ENCODE measurements around the gene CFLAR. TPM values are rescaled to one million over a fixed set of nuclear protein-coding genes. Genes with fewer than 3 reads are reported as not detected.

The CFLAR gene
- polyA plus RNA-seq, 1 experiment: 28.8 TPM

- no peaks in the 10 kb centered on the region for H3K36me3 ChIP-seq (ENCODE audit: control insufficient read depth, insufficient read depth, low read length)
- CTCF ChIA-PET: interaction anchor here (1.0 kb wide), 1 partner anchor 46 kb away, joined by 7 read pairs; no protein-coding TSS in a partner anchor
These were observed 69.9 kb downstream of the CFLAR start for GRCh38 chr2:201185863-201186262.

DNA sequence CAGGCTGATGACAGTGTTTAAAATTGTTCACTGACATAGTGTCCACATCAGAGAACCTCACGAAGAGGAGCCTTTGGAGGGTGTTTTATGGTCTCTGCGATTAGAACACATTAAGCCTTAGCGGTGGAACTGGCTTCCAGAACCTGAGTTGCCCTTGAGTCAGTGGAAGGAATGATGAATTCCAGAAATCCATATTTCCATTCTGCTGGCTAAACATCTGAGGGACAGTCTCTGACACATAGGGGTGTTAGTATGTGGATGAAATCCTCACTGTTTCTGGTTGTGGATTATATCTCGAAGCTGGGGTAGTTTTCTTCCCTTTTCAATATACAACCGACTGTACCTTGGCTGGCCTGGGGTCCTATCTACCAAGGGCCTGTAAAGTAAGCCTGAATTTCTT, 71.0 kb downstream of the CFLAR start:
- no peak overlapping the region for H3K4me3 ChIP-seq (ENCODE audit: low read depth, low read length)
- no peak for DNase-seq (ENCODE audit: low read depth)
- POLR2A ChIA-PET: no interaction called here
- CTCF ChIA-PET: interaction anchor here (0.9 kb wide), 1 partner anchor 9 kb away, joined by 3 read pairs; no protein-coding TSS in a partner anchor
- H3K27me3 ChIP-seq (ENCODE audit: control insufficient read depth, insufficient read depth, low read length): no peaks in the 10 kb centered on the region
- no peaks in the 10 kb centered on the region for H3K36me3 ChIP-seq (ENCODE audit: control insufficient read depth, insufficient read depth, low read length)
- TF ChIP-seq CTCF (IDR thresholded peaks at IDR 0.05; ENCODE audit: insufficient read depth, low read depth, low read length): no peak

More at GRCh38 chr2:201185863-201186262, 69.9 kb downstream of the CFLAR start:
- TF ChIP-seq CTCF (IDR thresholded peaks at IDR 0.05; ENCODE audit: insufficient read depth, low read depth, low read length): no peak
- POLR2A ChIA-PET: no interaction called here
- no peak overlapping the region for H3K4me3 ChIP-seq (ENCODE audit: low read depth, low read length)
- no peak for DNase-seq (ENCODE audit: low read depth)
- no peaks in the 10 kb centered on the region for H3K27me3 ChIP-seq (ENCODE audit: control insufficient read depth, insufficient read depth, low read length)

GRCh38 chr2:201188449-201188848, 72.5 kb downstream of the CFLAR start:
- Histone ChIP-seq H3K4me3 (ENCODE audit: low read depth, low read length) (no peak overlapping the region), H3K27me3 (ENCODE audit: control insufficient read depth, insufficient read depth, low read length) (no peaks in the 10 kb centered on the region), H3K36me3 (ENCODE audit: control insufficient read depth, insufficient read depth, low read length) (no peaks in the 10 kb centered on the region)
- ChIA-PET CTCF (no interaction called here), POLR2A (interaction anchor here (0.6 kb wide), 1 partner anchor 44 kb away, joined by 3 read pairs; no protein-coding TSS in a partner anchor)
- no peak for DNase-seq (ENCODE audit: low read depth)
- TF ChIP-seq CTCF (IDR thresholded peaks at IDR 0.05; ENCODE audit: insufficient read depth, low read depth, low read length): no peak

- no peak for DNase-seq (ENCODE audit: low read depth)
- no peak for TF ChIP-seq CTCF (IDR thresholded peaks at IDR 0.05; ENCODE audit: insufficient read depth, low read depth, low read length)
- no peak overlapping the region for H3K4me3 ChIP-seq (ENCODE audit: low read depth, low read length)
- H3K36me3 ChIP-seq (ENCODE audit: control insufficient read depth, insufficient read depth, low read length): no peaks in the 10 kb centered on the region
- ChIA-PET CTCF (interaction anchor here (1.0 to 2.1 kb wide), 4 partner anchors 9 to 286 kb away, joined by 3 to 7 read pairs (median 4); no protein-coding TSS in a partner anchor), POLR2A (no interaction called here)
- no peaks in the 10 kb centered on the region for H3K27me3 ChIP-seq (ENCODE audit: control insufficient read depth, insufficient read depth, low read length)
These were observed 75.3 kb downstream of the CFLAR start for GRCh38 chr2:201191132-201191875.

DNA sequence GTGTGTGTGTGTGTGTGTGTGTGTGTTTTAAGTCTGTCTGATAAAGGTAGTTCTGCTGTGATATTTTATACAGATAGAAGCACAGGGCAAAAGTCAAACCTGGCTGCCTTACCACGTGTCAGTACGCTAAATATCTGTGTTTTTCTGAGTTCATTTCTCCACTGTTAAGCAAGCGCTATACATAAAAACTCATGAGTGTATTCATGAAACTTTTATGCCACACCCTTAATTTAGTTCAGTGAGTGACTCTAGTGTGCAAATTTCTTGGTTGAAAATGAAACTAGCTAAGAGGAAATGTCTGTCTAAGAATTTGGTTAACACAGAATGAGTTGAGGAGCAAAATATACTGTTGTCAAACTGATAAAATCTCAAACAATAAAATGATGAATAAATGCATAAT, 78.1 kb downstream of the CFLAR start:
- ChIA-PET CTCF (interaction anchor here (1.3 kb wide), 1 partner anchor 9 kb away, joined by 4 read pairs; no protein-coding TSS in a partner anchor), POLR2A (interaction anchor here (0.5 kb wide), 1 partner anchor 25 kb away, joined by 7 read pairs; no protein-coding TSS in a partner anchor)
- no peak overlapping the region for H3K4me3 ChIP-seq (ENCODE audit: low read depth, low read length)
- TF ChIP-seq CTCF (IDR thresholded peaks at IDR 0.05; ENCODE audit: insufficient read depth, low read depth, low read length): no peak
- no peaks in the 10 kb centered on the region for H3K36me3 ChIP-seq (ENCODE audit: control insufficient read depth, insufficient read depth, low read length)
- DNase-seq (ENCODE audit: low read depth): no peak
- no peaks in the 10 kb centered on the region for H3K27me3 ChIP-seq (ENCODE audit: control insufficient read depth, insufficient read depth, low read length)

All from BJ (cell line).